Panc1 (cell line): ENCODE measurements around the gene SOD1. TPM values are rescaled to one million over a fixed set of nuclear protein-coding genes. Genes with fewer than 3 reads are reported as not detected.

Experiments used
- ATAC-seq: fragments of 200-7000 bp; cut with Tn5 transposase; 2 replicates; pipeline ENCODE4 v1.9.1; 2020; ENCODE audit warnings: mild to moderate bottlenecking, moderate library complexity
- BruUV-seq: library from RNA; stranded (reverse); fragments of 400-500 nt; replicated peaks from 2 replicates; lab custom pipeline; 2021; lab: Mats Ljungman, UMichigan
- CTCF ChIA-PET: fragments of 300-600 bp; sonication (Branson Sonifier 250); formaldehyde crosslinking; loops from one replicate; lab custom pipeline; 2022; ENCODE audit warnings: antibody characterized with exemption; lab: Charles Lee
- POLR2A ChIA-PET: fragments of 300-600 bp; sonication (Branson Sonifier 250); formaldehyde crosslinking; loops from one replicate; lab custom pipeline; 2022; ENCODE audit warnings: antibody characterized with exemption; lab: Charles Lee
- DNase-seq: peaks from one replicate; pipeline ENCODE4 v3.0.0-alpha.2; 2010; ENCODE audit warnings: low read depth, low spot score
- H3K27ac ChIP-seq: 2 replicates; pipeline ENCODE4 v1.5.1; 2011; ENCODE audit warnings: mild to moderate bottlenecking, low read length, inconsistent platforms
- H3K27me3 ChIP-seq: fragments of 200-500 bp; sonication (Bioruptor generic); 2 replicates; pipeline ENCODE4 v1.6.0; 2014; ENCODE audit warnings: low read length, inconsistent platforms; ENCODE audit not compliant: control insufficient read depth, insufficient read depth
- H3K36me3 ChIP-seq: fragments of 200-500 bp; sonication (Bioruptor generic); 2 replicates; pipeline ENCODE4 v1.5.1; 2014; ENCODE audit warnings: inconsistent platforms, mild to moderate bottlenecking, low read length, moderate library complexity; ENCODE audit not compliant: control insufficient read depth, insufficient read depth
- H3K4me1 ChIP-seq: 2 replicates; pipeline ENCODE4 v1.5.1; 2011; ENCODE audit warnings: inconsistent platforms, mild to moderate bottlenecking, low read length, moderate library complexity; ENCODE audit not compliant: control insufficient read depth, insufficient read depth
- H3K4me3 ChIP-seq, 2 experiments: 2 replicates each; pipeline ENCODE4 v1.5.1; 2011 to 2012; ENCODE audit warnings: low read depth in 2 of 2, low read length in 2 of 2, mild to moderate bottlenecking in 2 of 2, inconsistent platforms in 1 of 2, moderate library complexity in 1 of 2
- H3K9me3 ChIP-seq: fragments of 200-500 bp; sonication (Bioruptor generic); 2 replicates; pipeline ENCODE4 v1.5.1; 2014; ENCODE audit warnings: low read depth, mild to moderate bottlenecking, inconsistent platforms, low read length, moderate library complexity; ENCODE audit not compliant: control insufficient read depth, insufficient read depth
- POLR2AphosphoS5 ChIP-seq: IDR thresholded peaks from 2 replicates; pipeline ENCODE4 v1.6.1; 2012; ENCODE audit warnings: mild to moderate bottlenecking, low read depth, low read length, moderate library complexity
- SIN3A ChIP-seq: IDR thresholded peaks from 2 replicates; pipeline ENCODE4 v1.6.1; 2012; ENCODE audit warnings: low read depth, mild to moderate bottlenecking, low read length, moderate library complexity, borderline replicate concordance; ENCODE audit not compliant: insufficient read depth
- TCF7L2 ChIP-seq: IDR thresholded peaks from 2 replicates; pipeline ENCODE4 v1.6.1; 2011; ENCODE audit warnings: mild to moderate bottlenecking, low read depth, low read length, inconsistent platforms
- in situ Hi-C: cut with HindIII; loops from 2 replicates; pipeline ENCODE4 v1.10.0; 2016; ENCODE audit warnings: low sequenced_read_pairs, low pct_unique_long_range_greater_than_20kb
- intact Hi-C: fragments of 100-400 bp; cut with micrococcal nuclease; formaldehyde crosslinking; loops from one replicate; pipeline ENCODE4 v1.10.0; 2022; ENCODE audit not compliant: unreplicated experiment
- total RNA-seq: library from RNA; stranded (reverse); gene quantifications from one replicate; pipeline ENCODE4 v1.2.1, GENCODE V29; 2021; ENCODE audit not compliant: unreplicated experiment
- TF ChIP-seq, protein P1 (sequence below): fragments of 450-650 bp; IDR thresholded peaks from 2 replicates; pipeline ENCODE4 v1.5.1; 2017; ENCODE audit warnings: mild to moderate bottlenecking
- TF ChIP-seq, protein P2 (sequence below), 2 experiments: IDR thresholded peaks; 2 replicates each; pipeline ENCODE4 v1.6.1; 2011 to 2012; ENCODE audit warnings: low read depth in 2 of 2, control low read depth in 1 of 2, low read length in 1 of 2, mild to moderate bottlenecking in 1 of 2, moderate library complexity in 1 of 2; ENCODE audit not compliant: insufficient read depth in 1 of 2

The SOD1 gene
- total RNA-seq, 1 experiment from 2014 or later = 221 TPM

DNA sequence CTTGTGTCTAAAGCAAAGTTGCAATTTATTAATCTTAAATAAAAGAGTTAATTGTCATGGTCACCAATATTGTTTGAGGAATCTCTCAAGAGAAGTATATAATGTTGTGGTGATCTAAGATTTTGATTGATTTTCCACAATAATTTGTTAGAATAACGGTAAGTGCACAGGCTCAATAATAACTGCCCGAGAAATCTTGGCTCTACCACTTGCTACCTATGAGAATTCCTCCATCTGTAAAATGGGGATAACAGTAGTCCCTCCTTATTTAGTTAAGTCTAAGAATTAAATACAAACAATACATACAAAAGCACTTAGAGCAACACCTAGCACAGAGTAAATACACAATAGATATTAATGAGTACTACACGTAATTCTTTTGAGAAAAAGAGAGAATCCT is 53.6 kb downstream of the SOD1 start:
- in situ Hi-C loops = no loop called here
- Histone ChIP-seq H3K27ac (no peak overlapping the region), H3K27me3 (no peaks in the 10 kb centered on the region), H3K4me3 (no peak overlapping the region), H3K4me1 (peaks cover 16% of the 10 kb centered on the region), H3K9me3 (no peaks in the 10 kb centered on the region), H3K36me3 (no peaks in the 10 kb centered on the region)
- DNase-seq = no peak
- ChIA-PET POLR2A (no interaction called here), CTCF (no interaction called here)
- intact Hi-C loops = no loop called here
- no peak for ATAC-seq
- no TSS peak for BruUV-seq
- TF ChIP-seq, protein P1, sequence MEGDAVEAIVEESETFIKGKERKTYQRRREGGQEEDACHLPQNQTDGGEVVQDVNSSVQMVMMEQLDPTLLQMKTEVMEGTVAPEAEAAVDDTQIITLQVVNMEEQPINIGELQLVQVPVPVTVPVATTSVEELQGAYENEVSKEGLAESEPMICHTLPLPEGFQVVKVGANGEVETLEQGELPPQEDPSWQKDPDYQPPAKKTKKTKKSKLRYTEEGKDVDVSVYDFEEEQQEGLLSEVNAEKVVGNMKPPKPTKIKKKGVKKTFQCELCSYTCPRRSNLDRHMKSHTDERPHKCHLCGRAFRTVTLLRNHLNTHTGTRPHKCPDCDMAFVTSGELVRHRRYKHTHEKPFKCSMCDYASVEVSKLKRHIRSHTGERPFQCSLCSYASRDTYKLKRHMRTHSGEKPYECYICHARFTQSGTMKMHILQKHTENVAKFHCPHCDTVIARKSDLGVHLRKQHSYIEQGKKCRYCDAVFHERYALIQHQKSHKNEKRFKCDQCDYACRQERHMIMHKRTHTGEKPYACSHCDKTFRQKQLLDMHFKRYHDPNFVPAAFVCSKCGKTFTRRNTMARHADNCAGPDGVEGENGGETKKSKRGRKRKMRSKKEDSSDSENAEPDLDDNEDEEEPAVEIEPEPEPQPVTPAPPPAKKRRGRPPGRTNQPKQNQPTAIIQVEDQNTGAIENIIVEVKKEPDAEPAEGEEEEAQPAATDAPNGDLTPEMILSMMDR = no peak
- TF ChIP-seq POLR2AphosphoS5 = no peak
- no peak for TF ChIP-seq SIN3A

DNA sequence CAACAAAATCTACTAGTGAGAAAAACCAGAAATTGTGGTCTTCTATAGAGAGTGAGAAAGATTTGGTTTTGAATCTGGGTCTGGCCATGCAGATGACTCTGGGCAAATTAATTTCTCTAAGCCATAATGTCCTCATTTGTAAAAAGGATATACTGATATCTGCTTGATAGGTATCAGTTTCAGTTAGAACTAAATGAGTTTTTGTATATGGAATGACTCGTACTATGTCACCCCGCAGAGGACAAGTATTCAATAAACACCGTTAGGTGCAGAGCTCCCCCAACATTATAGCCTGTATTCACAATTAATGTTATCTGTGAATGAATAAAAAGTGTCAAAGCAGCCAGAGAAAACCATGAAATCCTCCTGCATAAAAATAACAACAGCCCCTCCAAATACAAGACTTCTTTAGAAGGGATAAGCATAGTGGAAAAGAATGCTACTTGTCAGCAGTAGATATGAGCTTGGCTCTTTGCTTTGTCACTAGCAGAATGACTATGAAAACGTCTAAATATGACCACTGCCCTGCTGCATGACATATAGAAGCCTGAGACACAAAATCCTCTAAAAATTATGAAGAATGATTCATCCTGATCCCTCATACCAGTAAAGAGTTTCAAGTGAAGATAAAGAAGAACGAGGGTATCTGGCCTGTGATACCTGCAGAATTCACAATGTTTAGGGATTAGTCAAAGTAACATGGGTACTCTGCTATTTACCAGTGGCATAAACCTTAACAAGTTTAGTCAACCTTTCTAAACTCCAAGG is 54.7 kb downstream of the SOD1 start:
- no peak overlapping the region for H3K4me3 ChIP-seq
- ATAC-seq = peak; percentile 53; the same call in 1 of the 2 replicates
- no peaks in the 10 kb centered on the region for H3K9me3 ChIP-seq
- TF ChIP-seq TCF7L2 (no peak), POLR2AphosphoS5 (no peak), SIN3A (no peak)
- TF ChIP-seq, protein P2, sequence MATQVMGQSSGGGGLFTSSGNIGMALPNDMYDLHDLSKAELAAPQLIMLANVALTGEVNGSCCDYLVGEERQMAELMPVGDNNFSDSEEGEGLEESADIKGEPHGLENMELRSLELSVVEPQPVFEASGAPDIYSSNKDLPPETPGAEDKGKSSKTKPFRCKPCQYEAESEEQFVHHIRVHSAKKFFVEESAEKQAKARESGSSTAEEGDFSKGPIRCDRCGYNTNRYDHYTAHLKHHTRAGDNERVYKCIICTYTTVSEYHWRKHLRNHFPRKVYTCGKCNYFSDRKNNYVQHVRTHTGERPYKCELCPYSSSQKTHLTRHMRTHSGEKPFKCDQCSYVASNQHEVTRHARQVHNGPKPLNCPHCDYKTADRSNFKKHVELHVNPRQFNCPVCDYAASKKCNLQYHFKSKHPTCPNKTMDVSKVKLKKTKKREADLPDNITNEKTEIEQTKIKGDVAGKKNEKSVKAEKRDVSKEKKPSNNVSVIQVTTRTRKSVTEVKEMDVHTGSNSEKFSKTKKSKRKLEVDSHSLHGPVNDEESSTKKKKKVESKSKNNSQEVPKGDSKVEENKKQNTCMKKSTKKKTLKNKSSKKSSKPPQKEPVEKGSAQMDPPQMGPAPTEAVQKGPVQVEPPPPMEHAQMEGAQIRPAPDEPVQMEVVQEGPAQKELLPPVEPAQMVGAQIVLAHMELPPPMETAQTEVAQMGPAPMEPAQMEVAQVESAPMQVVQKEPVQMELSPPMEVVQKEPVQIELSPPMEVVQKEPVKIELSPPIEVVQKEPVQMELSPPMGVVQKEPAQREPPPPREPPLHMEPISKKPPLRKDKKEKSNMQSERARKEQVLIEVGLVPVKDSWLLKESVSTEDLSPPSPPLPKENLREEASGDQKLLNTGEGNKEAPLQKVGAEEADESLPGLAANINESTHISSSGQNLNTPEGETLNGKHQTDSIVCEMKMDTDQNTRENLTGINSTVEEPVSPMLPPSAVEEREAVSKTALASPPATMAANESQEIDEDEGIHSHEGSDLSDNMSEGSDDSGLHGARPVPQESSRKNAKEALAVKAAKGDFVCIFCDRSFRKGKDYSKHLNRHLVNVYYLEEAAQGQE (IDR thresholded peaks at IDR 0.05; ENCODE audit: insufficient read depth in 1 of 2, low read depth in 2 of 2, low read length in 1 of 2) = no peak
- TF ChIP-seq, protein P1 = no peak
- ChIA-PET CTCF (no interaction called here), POLR2A (no interaction called here)
- H3K27ac ChIP-seq = no peak overlapping the region
- peaks cover 16% of the 10 kb centered on the region for H3K4me1 ChIP-seq
- H3K36me3 ChIP-seq = no peaks in the 10 kb centered on the region
- no peaks in the 10 kb centered on the region for H3K27me3 ChIP-seq
- in situ Hi-C loops = no loop called here
- BruUV-seq = no TSS peak
- DNase-seq = no peak
- intact Hi-C loops = no loop called here
